K562 (cell line): ENCODE results near the gene RSPH9. TPM values are rescaled to one million over a fixed set of nuclear protein-coding genes. Genes with fewer than 3 reads are reported as not detected.

Source experiments
- BCL6 ChIP-seq: fragments of 250-450 bp; sonication (Bioruptor Pico); IDR thresholded peaks from 2 replicates; pipeline ENCODE4 v1.4.0; 2020
- BMI1 ChIP-seq: fragments of 150-350 bp; IDR thresholded peaks from 2 replicates; pipeline ENCODE4 v1.6.1; 2014; ENCODE audit warnings: low read length
- CTBP1 ChIP-seq: fragments of 450-650 bp; IDR thresholded peaks from 2 replicates; pipeline ENCODE4 v1.6.1; 2016; ENCODE audit warnings: borderline replicate concordance
- FOXA1 ChIP-seq: fragments of 450-650 bp; IDR thresholded peaks from 2 replicates; pipeline ENCODE4 v1.6.1; 2016; ENCODE audit warnings: mild to moderate bottlenecking, borderline replicate concordance
- HNRNPH1 ChIP-seq: fragments of 200-400 bp; formaldehyde crosslinking; optimal IDR thresholded peaks from 2 replicates; pipeline ENCODE3; 2017; ENCODE audit warnings: low read depth, mild to moderate bottlenecking, low read length, moderate library complexity
- MTF1 ChIP-seq: fragments of 250-450 bp; sonication (Bioruptor Pico); IDR thresholded peaks from 2 replicates; pipeline ENCODE4 v1.9.0; 2021; ENCODE audit warnings: moderate library complexity, mild to moderate bottlenecking, inconsistent platforms, borderline replicate concordance
- MXD1 ChIP-seq: fragments of 250-450 bp; sonication (Bioruptor Pico); IDR thresholded peaks from 2 replicates; pipeline ENCODE4 v1.8.0; 2021; ENCODE audit warnings: borderline replicate concordance, mild to moderate bottlenecking, moderate library complexity; ENCODE audit not compliant: poor library complexity, severe bottlenecking
- PML ChIP-seq: IDR thresholded peaks from 2 replicates; pipeline ENCODE4 v1.6.1; 2012; ENCODE audit warnings: low read length, inconsistent platforms
- PTBP1 ChIP-seq: fragments of 200-400 bp; formaldehyde crosslinking; IDR thresholded peaks from 2 replicates; pipeline ENCODE4 v1.6.1; 2017; ENCODE audit warnings: low read depth, low read length
- RBBP5 ChIP-seq: fragments of 200-600 bp; sonication (generic); IDR thresholded peaks from 2 replicates; pipeline ENCODE4 v1.6.1; 2012; ENCODE audit warnings: borderline replicate concordance, mild to moderate bottlenecking, low read length, control low read depth, inconsistent platforms; ENCODE audit not compliant: insufficient read depth, poor library complexity, severe bottlenecking
- SAFB ChIP-seq: fragments of 200-400 bp; formaldehyde crosslinking; IDR thresholded peaks from 2 replicates; pipeline ENCODE4 v1.6.1; 2017; ENCODE audit warnings: low read depth, low read length, borderline replicate concordance
- SMARCA5 ChIP-seq: fragments of 450-650 bp; IDR thresholded peaks from 2 replicates; pipeline ENCODE4 v1.6.1; 2016
- TAF15 ChIP-seq: fragments of 200-400 bp; formaldehyde crosslinking; IDR thresholded peaks from 2 replicates; pipeline ENCODE4 v1.6.1; 2017; ENCODE audit warnings: mild to moderate bottlenecking, low read depth, low read length, moderate library complexity
- XRCC3 ChIP-seq: fragments of 450-650 bp; IDR thresholded peaks from 2 replicates; pipeline ENCODE4 v1.6.1; 2017; ENCODE audit warnings: mild to moderate bottlenecking, moderate library complexity
- ZKSCAN1 ChIP-seq: fragments of 150-350 bp; IDR thresholded peaks from 2 replicates; pipeline ENCODE4 v1.6.1; 2016; ENCODE audit warnings: low read depth, low read length
- ZNF507 ChIP-seq: conservative IDR thresholded peaks from 2 replicates; pipeline ENCODE4 v1.6.1; 2017; ENCODE audit warnings: missing genetic modification characterization, missing compliant biosample characterization
- ZNF589 ChIP-seq: fragments of 200-800 bp; sonication (Bioruptor generic); IDR thresholded peaks from 2 replicates; pipeline ENCODE4 v1.6.1; 2016; ENCODE audit warnings: low read depth, missing genetic modification characterization, missing compliant biosample characterization
- polyA plus RNA-seq, 8 experiments: library from polyadenylated mRNA; depleted of rRNA in 4 of 8; stranded (reverse) in 5 of 8; unstranded in 3 of 8; fragments of >200 nt; fragmentation: Nextera tagmentation in 2 of 8; fragmentation: Illumina TruSeq in 1 of 8; extraction: Ambion mirVana in 2 of 8; extraction: Trizol in 1 of 8; gene quantifications; 2 replicates each; pipeline versions ENCODE4 v1.2.1 to v1.2.3, GENCODE V29; 2011 to 2014; ENCODE audit warnings: inconsistent platforms in 1 of 8, missing spikeins in 1 of 8
- total RNA-seq, 7 experiments: library from RNA; depleted of rRNA in 6 of 7; stranded (reverse); fragments of >200 nt in 6 of 7; fragmentation: Illumina TruSeq in 2 of 7; extraction: Trizol in 2 of 7; gene quantifications; 2 replicates each; pipeline versions ENCODE4 v1.2.1 to v1.2.3, GENCODE V29; 2011 to 2021; ENCODE audit warnings: low replicate concordance in 1 of 7
- TF ChIP-seq, protein P1 (sequence below): sonication (generic); formaldehyde crosslinking; IDR thresholded peaks from 2 replicates; pipeline ENCODE4 v1.8.1; 2023; ENCODE audit warnings: missing genetic modification reagents, mild to moderate bottlenecking, borderline replicate concordance
- TF ChIP-seq, protein P2 (sequence below), 3 experiments: IDR thresholded peaks in 2 of 3; conservative IDR thresholded peaks in 1 of 3; 2 replicates each; pipeline ENCODE4 v1.5.1; 2011 to 2012; ENCODE audit warnings: low read length in 3 of 3, mild to moderate bottlenecking in 3 of 3, control low read depth in 2 of 3, improper control_type of control experiment in 1 of 3, inconsistent platforms in 1 of 3, low read depth in 1 of 3, mixed read lengths in 1 of 3, moderate library complexity in 1 of 3; ENCODE audit not compliant: insufficient read depth in 2 of 3

Gene RSPH9
- total and polyA plus RNA-seq, 9 of the 15 experiments (the other 6 are each of a cell fraction or from before 2014, with no cell fraction given): 0.05 to 0.60 (median 0.39) TPM; not detected in 6

DNA sequence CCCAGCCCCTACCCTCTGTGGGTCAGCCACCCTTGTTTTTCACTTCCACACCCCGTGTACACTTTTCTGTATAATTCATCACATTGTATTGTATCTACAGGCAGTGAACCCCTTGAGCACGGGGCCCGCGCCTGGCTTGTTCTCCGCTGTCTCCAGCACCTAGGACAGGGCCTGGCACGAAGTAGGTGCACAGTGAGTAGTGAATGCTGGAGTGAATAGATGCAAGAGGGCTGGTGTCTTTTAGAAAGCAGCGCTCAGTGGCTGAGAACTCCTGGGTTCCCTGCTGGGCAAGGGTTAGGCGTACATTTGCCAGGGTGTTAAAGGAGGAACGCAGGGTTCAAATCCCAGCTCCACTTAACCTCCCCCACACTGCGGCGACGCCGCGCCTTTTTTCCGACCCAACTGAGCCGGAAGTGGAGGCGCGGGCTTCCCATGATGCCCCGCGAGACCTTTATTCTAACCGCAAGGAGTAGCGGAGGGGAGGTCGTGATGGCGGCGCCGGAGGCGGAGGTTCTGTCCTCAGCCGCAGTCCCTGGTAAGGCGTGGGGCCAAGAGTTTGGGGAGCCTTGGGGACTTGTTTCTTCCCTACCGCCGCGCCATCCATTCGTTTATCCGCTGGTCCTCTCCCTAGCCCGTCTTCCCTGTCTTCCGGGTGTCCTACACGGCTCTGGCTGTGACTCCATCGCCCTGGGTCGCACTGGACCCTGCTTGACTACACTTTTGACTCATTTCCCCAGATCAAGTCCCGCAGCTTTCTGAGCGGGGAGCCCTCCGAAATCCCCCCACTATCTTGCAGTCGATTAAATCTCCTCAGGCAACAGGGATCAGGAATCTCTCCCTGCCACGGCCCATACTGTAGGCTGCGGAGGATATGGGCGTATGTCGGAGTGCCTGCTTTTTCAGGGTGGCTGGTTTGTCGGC lies 9.2 kb upstream of the RSPH9 start, which contains the start of gene MAD2L1BP (continued):
- TF ChIP-seq BCL6 (CRISPR knock-in tag) (0 out of 2 replicates have a peak, but pooled peaks have one; percentile 5), FOXA1 (no peak), BMI1 (no peak), XRCC3 (no peak), SAFB (no peak), PML (peak; percentile 87), ZKSCAN1 (peak; percentile 85; the same call in 1 of the 2 replicates), CTBP1 (peak; percentile 82), MXD1 (CRISPR knock-in tag) (no peak), RBBP5 (peak; percentile 95), ZNF589 (CRISPR knock-in tag) (peak; percentile 86; the same call in 1 of the 2 replicates), PTBP1 (peak; percentile 86; the same call in 1 of the 2 replicates), HNRNPH1 (no peak), MTF1 (CRISPR knock-in tag) (no peak), TAF15 (no peak), SMARCA5 (peak; percentile 62; the same call in 1 of the 2 replicates), ZNF507 (no peak)
- TF ChIP-seq, protein P1, sequence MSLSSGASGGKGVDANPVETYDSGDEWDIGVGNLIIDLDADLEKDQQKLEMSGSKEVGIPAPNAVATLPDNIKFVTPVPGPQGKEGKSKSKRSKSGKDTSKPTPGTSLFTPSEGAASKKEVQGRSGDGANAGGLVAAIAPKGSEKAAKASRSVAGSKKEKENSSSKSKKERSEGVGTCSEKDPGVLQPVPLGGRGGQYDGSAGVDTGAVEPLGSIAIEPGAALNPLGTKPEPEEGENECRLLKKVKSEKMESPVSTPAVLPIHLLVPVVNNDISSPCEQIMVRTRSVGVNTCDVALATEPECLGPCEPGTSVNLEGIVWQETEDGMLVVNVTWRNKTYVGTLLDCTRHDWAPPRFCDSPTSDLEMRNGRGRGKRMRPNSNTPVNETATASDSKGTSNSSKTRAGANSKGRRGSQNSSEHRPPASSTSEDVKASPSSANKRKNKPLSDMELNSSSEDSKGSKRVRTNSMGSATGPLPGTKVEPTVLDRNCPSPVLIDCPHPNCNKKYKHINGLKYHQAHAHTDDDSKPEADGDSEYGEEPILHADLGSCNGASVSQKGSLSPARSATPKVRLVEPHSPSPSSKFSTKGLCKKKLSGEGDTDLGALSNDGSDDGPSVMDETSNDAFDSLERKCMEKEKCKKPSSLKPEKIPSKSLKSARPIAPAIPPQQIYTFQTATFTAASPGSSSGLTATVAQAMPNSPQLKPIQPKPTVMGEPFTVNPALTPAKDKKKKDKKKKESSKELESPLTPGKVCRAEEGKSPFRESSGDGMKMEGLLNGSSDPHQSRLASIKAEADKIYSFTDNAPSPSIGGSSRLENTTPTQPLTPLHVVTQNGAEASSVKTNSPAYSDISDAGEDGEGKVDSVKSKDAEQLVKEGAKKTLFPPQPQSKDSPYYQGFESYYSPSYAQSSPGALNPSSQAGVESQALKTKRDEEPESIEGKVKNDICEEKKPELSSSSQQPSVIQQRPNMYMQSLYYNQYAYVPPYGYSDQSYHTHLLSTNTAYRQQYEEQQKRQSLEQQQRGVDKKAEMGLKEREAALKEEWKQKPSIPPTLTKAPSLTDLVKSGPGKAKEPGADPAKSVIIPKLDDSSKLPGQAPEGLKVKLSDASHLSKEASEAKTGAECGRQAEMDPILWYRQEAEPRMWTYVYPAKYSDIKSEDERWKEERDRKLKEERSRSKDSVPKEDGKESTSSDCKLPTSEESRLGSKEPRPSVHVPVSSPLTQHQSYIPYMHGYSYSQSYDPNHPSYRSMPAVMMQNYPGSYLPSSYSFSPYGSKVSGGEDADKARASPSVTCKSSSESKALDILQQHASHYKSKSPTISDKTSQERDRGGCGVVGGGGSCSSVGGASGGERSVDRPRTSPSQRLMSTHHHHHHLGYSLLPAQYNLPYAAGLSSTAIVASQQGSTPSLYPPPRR: no peak; the same call in 1 of the 2 replicates
- TF ChIP-seq, protein P2, sequence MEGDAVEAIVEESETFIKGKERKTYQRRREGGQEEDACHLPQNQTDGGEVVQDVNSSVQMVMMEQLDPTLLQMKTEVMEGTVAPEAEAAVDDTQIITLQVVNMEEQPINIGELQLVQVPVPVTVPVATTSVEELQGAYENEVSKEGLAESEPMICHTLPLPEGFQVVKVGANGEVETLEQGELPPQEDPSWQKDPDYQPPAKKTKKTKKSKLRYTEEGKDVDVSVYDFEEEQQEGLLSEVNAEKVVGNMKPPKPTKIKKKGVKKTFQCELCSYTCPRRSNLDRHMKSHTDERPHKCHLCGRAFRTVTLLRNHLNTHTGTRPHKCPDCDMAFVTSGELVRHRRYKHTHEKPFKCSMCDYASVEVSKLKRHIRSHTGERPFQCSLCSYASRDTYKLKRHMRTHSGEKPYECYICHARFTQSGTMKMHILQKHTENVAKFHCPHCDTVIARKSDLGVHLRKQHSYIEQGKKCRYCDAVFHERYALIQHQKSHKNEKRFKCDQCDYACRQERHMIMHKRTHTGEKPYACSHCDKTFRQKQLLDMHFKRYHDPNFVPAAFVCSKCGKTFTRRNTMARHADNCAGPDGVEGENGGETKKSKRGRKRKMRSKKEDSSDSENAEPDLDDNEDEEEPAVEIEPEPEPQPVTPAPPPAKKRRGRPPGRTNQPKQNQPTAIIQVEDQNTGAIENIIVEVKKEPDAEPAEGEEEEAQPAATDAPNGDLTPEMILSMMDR (IDR thresholded peaks at IDR 0.05 in 2 of 3, conservative IDR thresholded peaks at IDR 0.05 in 1 of 3; ENCODE audit: insufficient read depth in 2 of 3, low read depth in 1 of 3, low read length in 3 of 3): peak in 1 of 3 experiments; percentile 29; a peak in 2 of 6 replicates
